Brain microvascular endothelial cell (primary cell): Measurements from ENCODE around the gene ZDHHC19.

Experiments used
- DNase-seq: peaks from one replicate; pipeline ENCODE4 v3.0.0-alpha.2; 2020
- H3K27ac ChIP-seq: fragments of 250-450 bp; sonication (Bioruptor Pico); 2 replicates; pipeline ENCODE4 v1.5.1; 2020; ENCODE audit warnings: mild to moderate bottlenecking, moderate library complexity
- H3K27me3 ChIP-seq: fragments of 250-450 bp; sonication (Bioruptor Pico); replicated peaks from 2 replicates; pipeline ENCODE4 v1.5.1; 2020; ENCODE audit warnings: mild to moderate bottlenecking
- H3K36me3 ChIP-seq: fragments of 250-450 bp; sonication (Bioruptor Pico); replicated peaks from 2 replicates; pipeline ENCODE4 v1.5.1; 2020; ENCODE audit warnings: mild to moderate bottlenecking
- H3K4me3 ChIP-seq: 2 replicates; pipeline ENCODE4 v1.5.1; 2011; ENCODE audit warnings: low read depth, mild to moderate bottlenecking, control low read depth, low read length, moderate library complexity
- CTCF ChIP-seq: IDR thresholded peaks from 2 replicates; pipeline ENCODE4 v1.5.1; 2011; ENCODE audit warnings: low read depth, mild to moderate bottlenecking, moderate library complexity, low read length, control low read depth, inconsistent platforms; ENCODE audit errors: missing control alignments
- in situ Hi-C: cut with HindIII; loops from 2 replicates; pipeline ENCODE4 v1.10.0; 2017; ENCODE audit warnings: low sequenced_read_pairs, low pct_ligation_motif_present

ZDHHC19 gene

GRCh38 chr3:196227121-196227561 is 15.9 kb upstream of the ZDHHC19 start:
- no peak for DNase-seq
- H3K4me3 ChIP-seq = no peak overlapping the region
- TF ChIP-seq CTCF = no peak
- H3K27ac ChIP-seq = no peak overlapping the region
- in situ Hi-C loops = no loop called here
- no peaks in the 10 kb centered on the region for H3K27me3 ChIP-seq
- H3K36me3 ChIP-seq = no peaks in the 10 kb centered on the region

GRCh38 chr3:196225763-196226364 is 14.7 kb upstream of the ZDHHC19 start:
- in situ Hi-C loops = no loop called here
- TF ChIP-seq CTCF = no peak

GRCh38 chr3:196225086-196225485 is 13.9 kb upstream of the ZDHHC19 start:
- H3K4me3 ChIP-seq = no peak overlapping the region
- H3K36me3 ChIP-seq = no peaks in the 10 kb centered on the region
- in situ Hi-C loops = no loop called here
- H3K27ac ChIP-seq = no peak overlapping the region
- no peak for DNase-seq
- no peak for TF ChIP-seq CTCF
- no peaks in the 10 kb centered on the region for H3K27me3 ChIP-seq

More at GRCh38 chr3:196225763-196226364, 14.7 kb upstream of the ZDHHC19 start:
- Histone ChIP-seq H3K4me3 (no peak overlapping the region), H3K36me3 (no peaks in the 10 kb centered on the region), H3K27ac (no peak overlapping the region), H3K27me3 (no peaks in the 10 kb centered on the region)
- DNase-seq = no peak

GRCh38 chr3:196222876-196223595 is 11.8 kb upstream of the ZDHHC19 start:
- no peak overlapping the region for H3K27ac ChIP-seq
- in situ Hi-C loops = no loop called here
- no peaks in the 10 kb centered on the region for H3K27me3 ChIP-seq
- H3K4me3 ChIP-seq = no peak overlapping the region
- no peaks in the 10 kb centered on the region for H3K36me3 ChIP-seq
- TF ChIP-seq CTCF = no peak
- DNase-seq = no peak

DNA sequence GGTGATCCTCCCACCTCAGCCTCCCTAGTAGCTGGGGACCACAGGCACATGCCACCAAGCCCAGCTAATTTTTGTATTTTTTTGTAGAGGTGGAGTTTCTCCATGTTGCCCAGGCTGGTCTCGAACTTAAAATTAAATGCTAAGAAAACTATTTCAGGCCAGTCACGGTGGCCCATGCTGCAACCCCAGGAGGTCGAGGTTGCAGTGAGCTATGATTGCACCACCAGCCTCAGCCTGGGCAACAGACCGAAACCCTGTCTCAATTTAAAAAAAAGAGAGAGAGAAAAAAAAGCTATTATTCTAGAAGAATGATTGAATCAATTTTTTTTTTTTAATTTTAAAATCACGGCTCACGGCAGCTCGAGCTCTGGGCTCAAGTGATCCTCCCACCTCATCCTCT is 9.8 kb upstream of the ZDHHC19 start:
- in situ Hi-C loops = no loop called here
- Histone ChIP-seq H3K36me3 (no peaks in the 10 kb centered on the region), H3K27ac (no peak overlapping the region), H3K27me3 (no peaks in the 10 kb centered on the region), H3K4me3 (no peak overlapping the region)
- TF ChIP-seq CTCF = no peak
- DNase-seq = no peak

- Histone ChIP-seq H3K4me3 (no peak overlapping the region), H3K27ac (no peak overlapping the region), H3K36me3 (no peaks in the 10 kb centered on the region), H3K27me3 (no peaks in the 10 kb centered on the region)
- DNase-seq = no peak
- in situ Hi-C loops = no loop called here
- no peak for TF ChIP-seq CTCF
These were observed 9.4 kb upstream of the ZDHHC19 start for GRCh38 chr3:196220587-196220986.
